HG03196 (cell line): ENCODE data around the gene TBC1D1.

Source experiments
- ATAC-seq: cut with Tn5 transposase; IDR thresholded peaks from one replicate; pipeline ENCODE4 v1.9.1; 2021; ENCODE audit not compliant: unreplicated experiment

The TBC1D1 gene

DNA sequence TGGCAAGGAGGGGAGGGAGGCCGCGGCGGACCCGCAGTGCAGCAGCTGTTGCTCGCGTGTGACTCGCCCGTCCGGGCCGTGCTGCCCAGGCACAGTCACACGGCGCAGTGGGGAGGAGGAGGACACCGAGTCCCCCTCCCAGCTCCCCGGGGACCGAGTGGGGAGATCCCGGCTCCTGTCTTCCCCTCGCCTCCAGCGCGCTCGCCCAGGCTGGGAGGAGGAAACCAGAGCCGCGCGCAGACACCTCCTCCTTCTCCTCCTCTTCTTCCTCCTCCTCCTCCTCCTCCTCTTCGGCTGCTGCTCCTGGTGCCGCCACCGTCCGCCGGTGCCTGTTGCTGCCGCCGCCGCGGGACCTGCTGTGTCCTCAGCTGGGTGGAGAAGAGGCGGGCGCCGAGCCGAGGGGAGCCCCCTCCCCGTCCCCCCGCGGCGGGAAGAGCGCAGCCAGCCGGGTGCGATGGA lies at the start of gene TBC1D1:
TSS of gene TBC1D1 (plus strand) at position 284 of the 459 bp plus-strand sequence. CDS start 11,012 bp downstream, outside the sequence.
- peak; percentile 33 for ATAC-seq

DNA sequence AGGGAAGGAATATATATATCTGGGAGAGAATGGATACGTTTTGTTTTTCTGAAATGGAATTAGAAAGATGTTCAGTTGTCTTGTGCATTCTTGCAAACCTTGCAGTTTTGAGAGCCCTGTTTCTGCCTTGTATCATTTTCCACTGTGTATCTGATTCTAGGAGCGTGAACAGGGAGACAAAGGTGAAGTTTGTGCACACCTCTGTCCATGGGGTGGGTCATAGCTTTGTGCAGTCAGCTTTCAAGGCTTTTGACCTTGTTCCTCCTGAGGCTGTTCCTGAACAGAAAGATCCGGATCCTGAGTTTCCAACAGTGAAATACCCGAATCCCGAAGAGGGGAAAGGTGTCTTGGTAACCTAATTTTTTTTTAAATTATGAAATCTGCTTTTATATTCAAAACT lies 46.7 kb upstream of the TBC1D1 start:
- ATAC-seq, result no peak

GRCh38 chr4:37845201-37845600 lies 45.7 kb upstream of the TBC1D1 start:
- no peak for ATAC-seq

- no peak for ATAC-seq
Observed at GRCh38 chr4:37847311-37847884, 43.5 kb upstream of the TBC1D1 start.

DNA sequence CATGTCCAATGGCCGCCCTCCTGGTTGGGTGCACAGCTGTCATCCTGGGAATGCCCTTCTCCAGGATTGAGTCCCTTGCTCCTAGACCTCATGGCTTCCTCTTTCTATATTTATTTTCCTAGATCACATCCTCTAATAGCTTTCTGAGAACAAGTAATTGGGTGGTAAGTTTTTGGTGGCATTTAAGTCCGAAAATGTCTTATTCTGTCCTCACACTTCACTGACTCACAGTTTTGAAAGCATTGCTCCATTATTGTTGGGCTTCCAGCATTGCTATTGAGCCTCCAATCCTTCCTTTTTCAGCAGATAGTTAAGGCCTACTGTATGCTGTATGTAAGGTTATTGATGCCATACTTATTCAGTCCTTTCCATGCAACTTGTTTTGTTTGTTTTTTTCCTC lies 38.5 kb upstream of the TBC1D1 start:
- no peak for ATAC-seq

- no peak for ATAC-seq
Observed at GRCh38 chr4:37858112-37858511, 32.8 kb upstream of the TBC1D1 start.

GRCh38 chr4:37858872-37859271 lies 32.0 kb upstream of the TBC1D1 start:
- no peak for ATAC-seq

GRCh38 chr4:37860266-37860665 lies 30.6 kb upstream of the TBC1D1 start:
- no peak for ATAC-seq

- ATAC-seq, result no peak
Observed at GRCh38 chr4:37862961-37863360, 27.9 kb upstream of the TBC1D1 start.

DNA sequence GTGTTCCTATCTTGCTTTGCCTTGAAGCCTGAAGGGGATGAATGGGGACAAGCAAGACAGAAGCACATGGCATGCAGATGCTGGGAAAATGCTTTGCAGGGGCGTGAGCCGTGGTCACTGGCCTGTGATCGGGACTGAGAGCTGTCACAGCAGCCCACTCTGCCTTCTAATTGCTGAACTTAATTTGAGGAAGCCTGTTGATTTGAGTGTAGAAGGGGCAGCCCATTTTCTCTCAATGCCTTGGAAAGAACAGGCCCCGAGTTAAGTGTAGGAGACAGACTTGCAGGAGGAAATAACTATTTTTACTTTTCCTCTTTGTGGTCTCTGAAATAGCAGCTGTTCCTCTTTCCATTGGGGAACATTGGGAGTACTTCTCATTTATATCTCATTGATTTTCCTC lies 26.1 kb upstream of the TBC1D1 start:
- no peak for ATAC-seq

GRCh38 chr4:37865450-37865849 lies 25.4 kb upstream of the TBC1D1 start:
- ATAC-seq, result no peak

DNA sequence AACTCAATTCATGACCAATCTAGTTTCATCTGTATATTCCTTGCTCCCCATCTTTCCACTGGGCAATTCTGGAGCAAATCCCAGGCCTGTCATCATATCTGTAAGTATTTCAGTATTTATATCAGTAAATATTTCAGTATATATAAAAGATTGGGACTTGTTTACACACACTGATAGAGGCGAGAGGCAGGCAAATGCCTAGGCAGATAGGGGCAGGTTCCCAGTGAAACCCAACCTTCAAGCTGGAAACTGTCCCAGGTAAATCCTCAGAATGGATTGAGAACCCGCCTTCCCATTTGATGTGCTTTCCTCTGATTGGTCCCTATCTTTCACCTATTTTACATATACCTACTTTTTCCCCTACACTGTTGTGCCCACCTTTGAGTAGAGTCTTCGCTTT lies 23.8 kb upstream of the TBC1D1 start:
- no peak for ATAC-seq

- no peak for ATAC-seq
Observed at GRCh38 chr4:37868238-37868637, 22.6 kb upstream of the TBC1D1 start.

- no peak for ATAC-seq
Observed at GRCh38 chr4:37872310-37872988, 18.4 kb upstream of the TBC1D1 start.

- ATAC-seq, result no peak
Observed at GRCh38 chr4:37873386-37873785, 17.5 kb upstream of the TBC1D1 start.

GRCh38 chr4:37876156-37876555 lies 14.7 kb upstream of the TBC1D1 start:
- ATAC-seq, result no peak

DNA sequence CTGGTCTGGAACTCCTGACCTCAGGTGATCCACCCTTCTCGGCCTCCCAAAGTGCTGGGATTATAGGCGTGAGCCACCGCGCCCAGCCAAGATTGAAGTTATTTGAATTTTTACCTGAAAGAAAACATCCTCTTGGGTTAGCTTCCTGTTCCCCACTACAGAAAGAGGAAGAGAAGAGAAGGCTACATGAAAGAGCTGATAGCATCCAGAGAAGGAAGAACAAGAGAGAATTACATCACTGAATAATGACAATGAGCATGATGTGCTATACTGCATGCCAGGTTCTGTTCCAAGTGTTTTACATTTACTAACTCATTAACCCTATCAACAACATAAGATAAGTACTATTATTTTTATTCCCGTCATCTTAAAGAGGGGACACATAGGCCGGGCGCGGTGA lies 11.5 kb upstream of the TBC1D1 start:
- no peak for ATAC-seq

GRCh38 chr4:37881811-37882210 lies 9.1 kb upstream of the TBC1D1 start:
- no peak for ATAC-seq

DNA sequence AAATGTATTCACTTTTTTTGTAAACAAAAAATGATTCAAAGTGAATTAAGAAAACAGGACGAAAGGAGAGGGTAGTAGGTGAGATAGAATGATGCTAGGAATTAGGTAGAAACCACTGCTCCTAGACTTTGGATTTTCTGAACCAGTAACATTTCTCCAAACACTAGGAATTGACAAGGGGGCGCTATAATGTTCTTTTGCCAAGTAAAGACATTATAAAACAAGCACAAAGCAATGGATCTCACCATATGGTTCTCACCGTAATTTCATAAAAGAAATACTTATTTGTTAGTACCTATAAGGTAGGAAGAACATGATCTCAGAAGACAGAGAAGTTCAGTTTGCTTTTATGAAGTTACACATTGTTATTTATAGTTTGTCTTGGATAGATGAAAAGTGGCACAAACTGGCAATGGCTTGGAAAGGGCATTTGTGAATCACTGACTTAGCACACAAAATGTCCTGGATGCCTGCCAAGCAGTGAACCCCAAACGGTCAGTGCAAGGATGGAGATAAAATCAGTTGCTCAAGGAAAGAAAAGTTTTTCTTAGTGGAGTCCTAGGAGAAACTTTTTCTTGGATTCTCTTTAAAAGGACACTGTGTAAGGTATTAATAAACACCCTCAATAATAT lies 8.1 kb upstream of the TBC1D1 start:
- ATAC-seq, result no peak

DNA sequence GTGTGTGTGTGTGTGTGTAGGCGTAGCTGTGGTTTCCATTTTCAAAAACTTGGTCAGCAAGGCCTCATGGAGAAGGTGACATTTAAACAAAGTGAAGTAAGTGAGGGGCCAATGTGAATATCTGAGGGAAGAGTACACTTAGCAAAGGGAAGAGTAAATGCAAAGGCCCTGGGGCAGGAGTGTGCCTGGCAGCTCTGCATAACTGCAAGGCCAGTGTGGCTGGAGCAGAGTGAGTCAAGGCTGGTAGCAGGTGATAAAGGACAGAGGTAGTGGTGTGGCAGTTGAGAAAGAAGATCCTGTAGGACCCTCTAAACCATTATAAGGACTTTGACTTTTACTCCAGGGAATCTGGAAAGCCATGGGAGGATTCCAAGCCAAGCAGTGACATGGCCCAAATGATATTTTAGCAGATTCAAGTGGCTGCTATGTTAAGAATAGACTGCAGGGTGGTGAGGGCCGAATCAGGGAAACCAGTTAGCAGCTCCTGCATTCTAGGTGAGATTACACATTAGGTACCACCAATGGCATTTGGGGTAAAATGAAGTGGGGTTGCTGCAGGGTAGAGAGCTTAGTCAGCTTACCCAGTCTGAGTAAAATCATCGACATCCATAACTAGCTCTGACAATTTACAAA lies 5.9 kb upstream of the TBC1D1 start:
- no peak for ATAC-seq

DNA sequence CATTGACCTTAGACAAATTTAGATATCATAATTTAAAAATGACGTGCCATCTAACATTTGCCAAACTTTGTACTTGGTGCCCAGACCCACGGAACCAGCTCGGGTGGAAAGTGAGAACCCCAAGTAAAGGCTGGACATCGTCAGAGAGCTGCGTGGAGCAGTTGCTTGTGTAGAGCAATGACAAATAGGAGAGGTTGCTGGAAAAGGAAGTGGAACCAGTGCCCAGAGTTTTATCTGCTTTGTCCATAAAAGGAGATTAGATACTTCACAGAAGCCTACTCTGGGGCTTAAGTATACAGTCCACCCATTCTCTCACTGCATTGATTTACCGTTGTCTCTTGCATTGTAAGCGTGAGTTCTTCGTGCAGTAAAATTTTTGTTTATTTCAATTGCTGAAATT lies 5.4 kb upstream of the TBC1D1 start:
- no peak for ATAC-seq
